SJSA1 (cell line): ENCODE measurements around the gene ARID5A. TPM values are rescaled to one million over a fixed set of nuclear protein-coding genes. Genes with fewer than 3 reads are reported as not detected.

ENCODE experiments used
- DNase-seq, 2 experiments: peaks; one replicate each; pipeline ENCODE4 v3.0.0-alpha.2; 2015 to 2020; ENCODE audit warnings: low spot score in 2 of 2, low read depth in 1 of 2
- H3K27ac ChIP-seq: fragments of 250-450 bp; sonication (Bioruptor Pico); 2 replicates; pipeline ENCODE4 v1.5.1; 2020; ENCODE audit warnings: mild to moderate bottlenecking, moderate library complexity
- H3K27me3 ChIP-seq: fragments of 250-450 bp; sonication (Bioruptor Pico); replicated peaks from 2 replicates; pipeline ENCODE4 v1.5.1; 2020; ENCODE audit warnings: mild to moderate bottlenecking, moderate library complexity
- H3K36me3 ChIP-seq: fragments of 250-450 bp; sonication (Bioruptor Pico); 2 replicates; pipeline ENCODE4 v1.5.1; 2020; ENCODE audit warnings: mild to moderate bottlenecking
- H3K4me1 ChIP-seq: fragments of 250-450 bp; sonication (Bioruptor Pico); replicated peaks from 2 replicates; pipeline ENCODE4 v1.6.1; 2021; ENCODE audit warnings: mild to moderate bottlenecking
- H3K4me3 ChIP-seq: fragments of 250-450 bp; sonication (Bioruptor Pico); 2 replicates; pipeline ENCODE4 v1.5.1; 2020; ENCODE audit warnings: mild to moderate bottlenecking
- H3K9me3 ChIP-seq: fragments of 250-450 bp; sonication (Bioruptor Pico); replicated peaks from 2 replicates; pipeline ENCODE4 v1.5.1; 2020; ENCODE audit warnings: mild to moderate bottlenecking
- total RNA-seq: library from RNA; depleted of rRNA; stranded (reverse); fragments of >200 nt; shearing (Covaris generic); gene quantifications from 2 replicates; pipeline ENCODE4 v1.2.3, GENCODE V29; 2014

Gene ARID5A
- total RNA-seq, 1 experiment from 2014 or later = 9.7 TPM

DNA sequence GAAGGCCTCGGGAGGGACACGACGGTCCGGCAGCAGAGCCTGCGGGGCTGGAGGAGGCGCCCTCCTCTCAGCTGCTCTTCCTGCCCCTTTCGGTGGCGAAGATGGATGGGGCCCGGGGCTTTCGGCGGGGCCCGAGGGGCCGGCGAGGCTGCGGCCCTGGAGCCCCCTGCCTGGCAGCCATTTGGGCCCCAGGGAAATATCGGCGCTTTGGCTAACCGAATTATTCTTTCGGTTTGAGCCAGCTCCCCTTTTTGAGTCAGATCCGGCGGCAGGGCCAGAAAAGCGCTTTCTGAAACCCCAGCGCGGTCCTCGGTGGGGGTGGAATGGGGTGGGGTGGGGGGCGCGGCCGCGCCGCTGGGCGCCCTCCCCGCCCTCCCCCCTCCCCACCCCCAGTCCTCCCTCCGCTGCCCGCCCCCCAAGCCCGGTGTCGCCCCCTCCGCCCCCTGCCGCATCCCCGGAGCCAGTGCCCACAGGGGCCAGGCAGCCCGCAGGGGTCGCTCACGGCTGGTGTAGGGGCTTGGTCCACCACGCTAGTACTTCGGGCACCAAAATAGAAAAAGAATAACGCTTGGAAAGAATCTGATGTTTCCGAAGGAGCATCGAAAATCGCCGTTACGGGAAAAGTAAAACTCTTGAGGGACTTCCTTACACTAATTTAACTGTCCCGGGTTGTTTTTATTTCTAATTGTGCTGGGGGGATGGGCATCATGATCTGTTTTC, 9.1 kb upstream of the ARID5A start:
- H3K9me3 ChIP-seq = no peaks in the 10 kb centered on the region
- H3K27me3 ChIP-seq = no peaks in the 10 kb centered on the region
- no peak overlapping the region for H3K27ac ChIP-seq
- H3K4me1 ChIP-seq = peaks cover 32% of the 10 kb centered on the region
- peak overlapping the region; percentile 39 for H3K4me3 ChIP-seq
- no peaks in the 10 kb centered on the region for H3K36me3 ChIP-seq
- DNase-seq = peak in 1 of 2 experiments; percentile 49

GRCh38 chr2:96528006-96528699, 8.4 kb upstream of the ARID5A start:
- H3K27ac ChIP-seq = no peak overlapping the region
- H3K9me3 ChIP-seq = no peaks in the 10 kb centered on the region
- peak; percentile 52 to 64 for DNase-seq
- peak overlapping the region; percentile 39 for H3K4me3 ChIP-seq
- peaks cover 39% of the 10 kb centered on the region for H3K4me1 ChIP-seq
- no peaks in the 10 kb centered on the region for H3K27me3 ChIP-seq
- no peaks in the 10 kb centered on the region for H3K36me3 ChIP-seq

- H3K9me3 ChIP-seq = no peaks in the 10 kb centered on the region
- no peaks in the 10 kb centered on the region for H3K27me3 ChIP-seq
- no peaks in the 10 kb centered on the region for H3K36me3 ChIP-seq
- H3K4me3 ChIP-seq = no peak overlapping the region
- H3K4me1 ChIP-seq = peaks cover 46% of the 10 kb centered on the region
- no peak overlapping the region for H3K27ac ChIP-seq
- DNase-seq = no peak
Measured at GRCh38 chr2:96528700-96529375, 7.7 kb upstream of the ARID5A start.

- H3K36me3 ChIP-seq = no peaks in the 10 kb centered on the region
- no peak overlapping the region for H3K27ac ChIP-seq
- no peaks in the 10 kb centered on the region for H3K27me3 ChIP-seq
- DNase-seq = no peak
- peaks cover 53% of the 10 kb centered on the region for H3K4me1 ChIP-seq
- H3K9me3 ChIP-seq = no peaks in the 10 kb centered on the region
- no peak overlapping the region for H3K4me3 ChIP-seq
Measured at GRCh38 chr2:96529376-96530143, 7.0 kb upstream of the ARID5A start.

- peaks cover 55% of the 10 kb centered on the region for H3K4me1 ChIP-seq
Measured at GRCh38 chr2:96530144-96530430, 6.5 kb upstream of the ARID5A start.

GRCh38 chr2:96530474-96531357, 5.8 kb upstream of the ARID5A start:
- H3K27me3 ChIP-seq = no peaks in the 10 kb centered on the region
- H3K9me3 ChIP-seq = no peaks in the 10 kb centered on the region
- H3K27ac ChIP-seq = no peak overlapping the region
- H3K36me3 ChIP-seq = no peaks in the 10 kb centered on the region
- no peak overlapping the region for H3K4me3 ChIP-seq
- H3K4me1 ChIP-seq = peaks cover 55% of the 10 kb centered on the region
- no peak for DNase-seq

More at GRCh38 chr2:96530144-96530430, 6.5 kb upstream of the ARID5A start:
- no peaks in the 10 kb centered on the region for H3K9me3 ChIP-seq
- no peak overlapping the region for H3K4me3 ChIP-seq
- no peaks in the 10 kb centered on the region for H3K27me3 ChIP-seq
- no peaks in the 10 kb centered on the region for H3K36me3 ChIP-seq
- DNase-seq = no peak
- no peak overlapping the region for H3K27ac ChIP-seq

DNA sequence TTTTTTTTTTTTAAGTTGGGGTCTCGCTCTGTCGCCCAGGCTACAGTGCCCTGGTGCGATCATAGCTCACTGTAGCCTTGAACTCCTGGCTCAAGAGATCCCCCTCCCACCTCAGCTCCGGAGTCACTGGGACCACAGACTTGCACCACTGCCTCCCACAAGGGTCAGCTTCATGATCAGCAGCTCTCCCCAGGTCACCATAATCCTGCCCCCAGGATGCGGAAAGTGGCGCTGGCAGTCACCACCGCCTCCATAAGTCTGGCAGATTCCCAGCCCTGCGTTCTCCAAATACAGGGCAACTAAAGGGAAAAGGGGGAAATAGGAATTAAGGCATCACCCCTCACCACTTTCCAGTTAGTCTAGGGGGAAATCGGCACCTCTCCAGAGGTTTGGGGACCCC, 5.2 kb upstream of the ARID5A start:
- DNase-seq = no peak
- Histone ChIP-seq H3K4me3 (no peak overlapping the region), H3K9me3 (no peaks in the 10 kb centered on the region), H3K27ac (peak overlapping the region; percentile 61), H3K36me3 (no peaks in the 10 kb centered on the region), H3K27me3 (no peaks in the 10 kb centered on the region), H3K4me1 (peaks cover 55% of the 10 kb centered on the region)

- peak overlapping the region; percentile 61 for H3K27ac ChIP-seq
- no peaks in the 10 kb centered on the region for H3K27me3 ChIP-seq
- 0 out of 2 replicates have a peak overlapping the region, but pooled peaks have one; percentile 10 for H3K4me3 ChIP-seq
- H3K4me1 ChIP-seq = peaks cover 53% of the 10 kb centered on the region
- peaks cover 4% of the 10 kb centered on the region; the same call in 1 of the 2 replicates for H3K36me3 ChIP-seq
- no peaks in the 10 kb centered on the region for H3K9me3 ChIP-seq
- peak; percentile 96 to 97 for DNase-seq
Measured at GRCh38 chr2:96531872-96532505, 4.6 kb upstream of the ARID5A start.

- DNase-seq = no peak
- H3K4me3 ChIP-seq = no peak overlapping the region
- H3K27me3 ChIP-seq = no peaks in the 10 kb centered on the region
- no peaks in the 10 kb centered on the region for H3K9me3 ChIP-seq
- peaks cover 6% of the 10 kb centered on the region; the same call in 1 of the 2 replicates for H3K36me3 ChIP-seq
- H3K4me1 ChIP-seq = peaks cover 56% of the 10 kb centered on the region
- H3K27ac ChIP-seq = peak overlapping the region; percentile 34; the same call in 1 of the 2 replicates
Measured at GRCh38 chr2:96532641-96533291, 3.8 kb upstream of the ARID5A start.

GRCh38 chr2:96533292-96534073, 3.1 kb upstream of the ARID5A start:
- H3K4me1 ChIP-seq = peaks cover 50% of the 10 kb centered on the region
- H3K36me3 ChIP-seq = peaks cover 6% of the 10 kb centered on the region; the same call in 1 of the 2 replicates
- H3K27me3 ChIP-seq = no peaks in the 10 kb centered on the region
- H3K27ac ChIP-seq = no peak overlapping the region
- no peaks in the 10 kb centered on the region for H3K9me3 ChIP-seq
- peak in 1 of 2 experiments; percentile 37 for DNase-seq
- H3K4me3 ChIP-seq = no peak overlapping the region

DNA sequence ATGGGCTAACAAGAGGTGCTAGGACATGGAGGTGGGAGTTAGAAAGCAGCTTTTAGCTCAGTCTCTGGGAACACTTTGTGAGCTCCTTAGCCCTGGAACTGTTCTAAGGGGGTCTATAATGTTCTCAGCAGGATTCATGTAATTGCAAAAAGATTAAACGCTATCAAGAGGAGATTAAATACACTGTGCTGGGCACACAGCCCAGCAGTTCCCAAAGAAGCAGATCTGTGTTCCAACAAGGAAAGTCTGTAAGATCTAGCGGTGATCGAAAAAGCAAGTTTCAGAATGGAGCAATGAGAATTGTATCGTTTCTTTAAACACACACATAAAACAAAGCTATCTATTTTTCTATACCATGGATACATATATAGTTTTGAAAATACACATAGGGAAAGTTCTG, 2.4 kb upstream of the ARID5A start:
- Histone ChIP-seq H3K4me1 (peaks cover 44% of the 10 kb centered on the region), H3K36me3 (peaks cover 6% of the 10 kb centered on the region; the same call in 1 of the 2 replicates), H3K9me3 (no peaks in the 10 kb centered on the region), H3K27ac (no peak overlapping the region), H3K27me3 (no peaks in the 10 kb centered on the region), H3K4me3 (no peak overlapping the region)
- no peak for DNase-seq
